ENCODE measurements around the gene PLIN5. TPM values are rescaled to one million over a fixed set of nuclear protein-coding genes. Genes with fewer than 3 reads are reported as not detected.

PLIN5 gene
- total RNA-seq, 4 donors from 2014 or later = 1.8 to 16.4 (median 5.6) TPM

GRCh38 chr19:4503825-4504170, 31.2 kb downstream of the PLIN5 start:
- Histone ChIP-seq H3K9me3 (no peaks in the 10 kb centered on the region), H3K27me3 (no peaks in the 10 kb centered on the region), H3K27ac (no peak overlapping the region), H3K4me3 (no peak overlapping the region), H3K4me1 (no peaks in the 10 kb centered on the region), H3K36me3 (peaks cover 67% of the 10 kb centered on the region)
- DNase-seq (ENCODE audit: low spot score in 2 of 2) = no peak
- WGBS = 88% methylated on average over 10 of the region's 10 CpGs
- TF ChIP-seq POLR2A (IDR thresholded peaks at IDR 0.05) = no peak
- TF ChIP-seq CTCF (IDR thresholded peaks at IDR 0.05) = no peak
- no peak for TF ChIP-seq POLR2AphosphoS5 (IDR thresholded peaks at IDR 0.05)
- TF ChIP-seq EP300 (IDR thresholded peaks at IDR 0.05) = no peak

DNA sequence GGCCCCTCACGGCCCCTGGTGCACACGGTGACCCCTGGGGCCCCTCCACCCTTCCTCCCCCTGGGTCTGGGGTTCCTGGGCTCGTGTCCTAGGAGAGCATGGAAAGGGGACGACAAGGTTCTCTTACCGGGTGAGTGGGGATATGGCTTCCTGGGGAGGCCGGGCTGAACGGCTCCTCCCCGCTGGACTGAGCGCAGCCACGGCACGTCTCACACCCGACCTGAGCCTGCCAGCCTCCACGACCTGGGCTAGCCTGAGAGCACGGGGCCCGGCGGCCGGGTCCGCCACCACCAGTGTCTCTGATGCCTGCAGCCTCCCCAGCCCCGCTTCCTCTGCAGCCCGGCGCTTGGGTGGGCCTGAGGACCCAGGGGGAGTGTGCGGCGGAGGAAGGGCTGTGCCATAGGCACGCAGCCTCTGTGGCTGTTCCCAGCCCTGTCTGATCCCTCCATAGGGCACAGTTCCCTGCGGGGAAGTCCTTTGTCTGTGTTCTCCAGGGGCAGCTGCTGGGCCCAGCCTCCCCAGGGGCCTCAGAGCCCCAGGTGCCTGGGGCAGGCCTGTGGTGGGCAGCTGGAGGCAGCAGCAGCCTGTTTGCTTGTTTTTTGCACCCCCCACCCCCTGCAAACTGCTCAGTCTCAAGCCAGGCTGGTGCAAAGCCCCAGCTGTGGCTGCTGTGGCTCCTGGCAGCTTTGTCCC, 31.7 kb downstream of the PLIN5 start:
- Histone ChIP-seq H3K27me3 (no peaks in the 10 kb centered on the region), H3K27ac (no peak overlapping the region), H3K36me3 (peaks cover 72% of the 10 kb centered on the region), H3K4me3 (no peak overlapping the region), H3K9me3 (no peaks in the 10 kb centered on the region), H3K4me1 (no peaks in the 10 kb centered on the region)
- no peak for TF ChIP-seq EP300 (IDR thresholded peaks at IDR 0.05)
- TF ChIP-seq POLR2A (IDR thresholded peaks at IDR 0.05) = no peak
- TF ChIP-seq CTCF (IDR thresholded peaks at IDR 0.05) = no peak
- TF ChIP-seq POLR2AphosphoS5 (IDR thresholded peaks at IDR 0.05) = no peak
- no peak for DNase-seq (ENCODE audit: low spot score in 2 of 2)
- 62% methylated on average over 3 of the region's 25 CpGs for WGBS

GRCh38 chr19:4502282-4503131, 32.5 kb downstream of the PLIN5 start:
- H3K9me3 ChIP-seq = no peaks in the 10 kb centered on the region
- H3K27me3 ChIP-seq = no peaks in the 10 kb centered on the region
- no peak for DNase-seq (ENCODE audit: low spot score in 2 of 2)
- H3K27ac ChIP-seq = no peak overlapping the region
- no peaks in the 10 kb centered on the region for H3K4me1 ChIP-seq
- TF ChIP-seq POLR2AphosphoS5 (IDR thresholded peaks at IDR 0.05) = no peak
- peaks cover 80% of the 10 kb centered on the region for H3K36me3 ChIP-seq
- 80% methylated on average over 14 of the region's 37 CpGs for WGBS
- H3K4me3 ChIP-seq = no peak overlapping the region

- Histone ChIP-seq H3K9me3 (no peaks in the 10 kb centered on the region), H3K4me3 (no peak overlapping the region), H3K27ac (no peak overlapping the region), H3K4me1 (no peaks in the 10 kb centered on the region), H3K27me3 (no peaks in the 10 kb centered on the region), H3K36me3 (peaks cover 88% of the 10 kb centered on the region)
- no peak for DNase-seq (ENCODE audit: low spot score in 2 of 2)
- no peak for TF ChIP-seq POLR2AphosphoS5 (IDR thresholded peaks at IDR 0.05)
- no peak for TF ChIP-seq CTCF (IDR thresholded peaks at IDR 0.05)
- no peak for TF ChIP-seq EP300 (IDR thresholded peaks at IDR 0.05)
- no peak for TF ChIP-seq POLR2A (IDR thresholded peaks at IDR 0.05)
- WGBS = 94% methylated on average over 23 of the region's 25 CpGs
Measured at GRCh38 chr19:4501691-4502090, 33.3 kb downstream of the PLIN5 start.

DNA sequence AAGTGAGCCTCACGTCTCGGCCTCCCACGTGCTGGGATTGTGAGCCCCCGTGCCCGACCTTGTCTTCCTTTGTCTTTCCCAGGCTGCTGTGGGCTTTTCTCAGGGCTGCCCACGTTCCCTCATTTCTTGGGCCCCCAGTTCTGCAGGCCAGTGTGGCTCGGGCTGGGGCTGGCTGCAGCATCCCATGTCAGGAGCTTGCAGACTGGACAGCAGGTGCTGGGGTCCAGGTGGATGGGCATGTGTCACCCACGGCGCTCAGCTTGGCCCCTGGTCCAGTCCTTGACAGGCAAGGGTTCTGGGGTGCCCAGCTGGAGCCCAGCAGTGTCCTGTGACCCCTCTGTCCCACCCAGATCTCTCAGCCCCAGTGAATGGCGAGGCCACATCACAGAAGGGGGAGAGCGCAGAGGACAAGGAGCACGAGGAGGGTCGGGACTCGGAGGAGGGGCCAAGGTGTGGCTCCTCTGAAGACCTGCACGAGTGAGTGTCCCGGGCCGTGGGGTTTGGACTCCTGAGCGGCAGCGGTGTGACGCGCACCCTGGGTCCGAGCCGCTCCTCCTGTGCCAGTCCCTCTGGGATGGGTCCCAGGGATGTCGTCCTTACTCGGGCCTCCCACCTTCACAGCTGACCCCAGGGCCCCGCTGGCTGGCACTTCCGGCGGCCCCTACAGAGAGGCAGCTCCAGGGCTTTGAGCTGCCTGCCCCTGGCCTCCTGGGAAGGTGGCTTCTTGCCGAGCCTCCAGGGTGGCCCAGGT, 34.0 kb downstream of the PLIN5 start:
- H3K4me1 ChIP-seq = no peaks in the 10 kb centered on the region
- 89% methylated on average over 17 of the region's 29 CpGs for WGBS
- H3K27ac ChIP-seq = no peak overlapping the region
- no peaks in the 10 kb centered on the region for H3K27me3 ChIP-seq
- DNase-seq (ENCODE audit: low spot score in 2 of 2) = no peak
- H3K36me3 ChIP-seq = peaks cover 93% of the 10 kb centered on the region
- no peak overlapping the region for H3K4me3 ChIP-seq
- H3K9me3 ChIP-seq = no peaks in the 10 kb centered on the region
- TF ChIP-seq EP300 (IDR thresholded peaks at IDR 0.05) (no peak), POLR2A (IDR thresholded peaks at IDR 0.05) (no peak), POLR2AphosphoS5 (IDR thresholded peaks at IDR 0.05) (no peak), CTCF (IDR thresholded peaks at IDR 0.05) (no peak)
